Measurements from ENCODE around the gene PCCA.
"Not testable (repeated sequence)": the region's sequence is repeated elsewhere in the genome, so short reads cannot be mapped to it uniquely, and the experiment has no call there.

PCCA gene

DNA sequence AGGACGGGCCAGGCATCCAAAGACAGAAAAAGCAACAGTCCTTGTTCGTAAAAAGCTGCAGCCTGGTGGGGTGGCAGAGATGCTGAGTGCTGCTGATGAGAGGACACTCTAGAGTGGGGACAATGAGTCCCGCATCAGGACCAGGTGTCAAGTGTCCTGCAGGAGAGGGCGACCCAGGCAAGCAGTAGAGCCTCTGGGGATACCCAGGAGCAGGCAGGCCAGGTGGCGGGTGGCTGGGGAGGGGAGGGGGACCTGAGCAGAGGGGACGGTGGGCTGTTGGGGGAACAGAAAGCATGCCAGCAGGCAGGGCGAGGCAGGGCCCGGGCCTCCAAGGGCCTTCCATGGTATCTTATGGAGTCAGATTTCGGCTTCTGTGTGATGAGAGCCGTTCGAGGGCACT, 463.9 kb downstream of the PCCA start:
- no peak for DNase-seq

DNA sequence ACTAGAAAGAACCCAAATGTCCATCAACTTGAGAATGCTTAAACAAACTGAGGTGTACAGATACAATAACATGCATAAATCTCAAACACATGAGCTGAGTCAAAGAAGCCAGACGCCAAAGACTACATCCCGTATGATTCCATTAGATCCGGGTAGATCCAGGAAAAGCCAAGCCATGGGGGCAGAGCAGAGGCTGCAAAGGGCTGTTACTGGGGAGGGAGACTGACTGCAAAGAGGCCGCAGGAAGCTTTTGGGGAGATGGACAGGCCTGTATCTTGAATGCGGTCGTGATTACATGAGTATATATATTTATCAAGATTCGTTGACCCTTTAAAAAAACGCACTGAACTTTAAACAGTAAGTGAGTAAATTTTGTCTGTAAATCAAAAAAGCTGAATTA, 471.0 kb downstream of the PCCA start:
- DNase-seq, result no peak

DNA sequence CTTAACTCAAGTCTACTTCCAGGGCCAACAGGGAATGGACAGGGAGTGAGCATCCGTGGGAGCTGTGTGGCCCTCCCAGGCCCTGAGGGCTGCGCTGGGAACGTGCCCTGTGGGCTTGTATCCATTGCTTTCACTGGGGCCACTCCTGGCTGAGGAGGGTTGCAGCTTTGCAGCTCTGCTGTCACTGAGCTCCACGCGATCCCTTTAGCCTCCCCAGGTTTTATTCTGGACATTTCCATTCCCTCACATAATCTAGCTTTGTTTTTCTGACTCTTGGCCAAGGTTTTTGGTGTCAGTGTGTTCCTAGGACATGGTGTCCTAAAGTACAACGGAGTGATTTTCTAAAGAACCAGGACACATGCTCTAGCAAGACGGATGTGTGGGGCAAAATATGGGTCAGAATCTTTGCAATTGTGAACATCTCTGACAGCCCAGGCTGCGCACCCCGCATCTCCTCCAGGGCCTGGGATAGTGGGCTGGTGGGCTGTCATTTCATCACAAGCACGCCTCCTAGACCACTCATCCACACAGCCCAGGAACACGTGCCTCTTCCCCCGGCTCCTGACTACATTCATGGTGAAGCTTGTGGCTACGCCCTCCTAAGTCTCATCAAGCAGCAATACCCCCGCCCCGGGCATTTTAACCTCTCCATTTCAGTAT, 471.7 kb downstream of the PCCA start:
- DNase-seq, result no peak

DNA sequence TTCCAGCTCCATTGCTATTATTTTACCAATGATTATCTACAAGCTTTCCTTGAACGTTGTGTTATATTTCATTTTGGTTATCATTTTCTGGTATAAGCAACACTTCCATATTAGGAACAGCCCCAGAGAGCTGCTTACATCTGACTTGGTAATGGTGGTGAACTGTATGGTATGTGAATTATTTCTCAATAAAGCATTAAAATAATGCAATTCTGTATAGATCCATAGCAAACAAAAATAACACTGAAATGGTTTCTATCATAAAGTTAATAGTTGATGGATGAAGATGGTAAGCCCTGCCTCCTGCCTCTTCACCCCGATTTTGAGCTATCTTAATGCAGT, 472.2 kb downstream of the PCCA start:
- no peak for DNase-seq

DNA sequence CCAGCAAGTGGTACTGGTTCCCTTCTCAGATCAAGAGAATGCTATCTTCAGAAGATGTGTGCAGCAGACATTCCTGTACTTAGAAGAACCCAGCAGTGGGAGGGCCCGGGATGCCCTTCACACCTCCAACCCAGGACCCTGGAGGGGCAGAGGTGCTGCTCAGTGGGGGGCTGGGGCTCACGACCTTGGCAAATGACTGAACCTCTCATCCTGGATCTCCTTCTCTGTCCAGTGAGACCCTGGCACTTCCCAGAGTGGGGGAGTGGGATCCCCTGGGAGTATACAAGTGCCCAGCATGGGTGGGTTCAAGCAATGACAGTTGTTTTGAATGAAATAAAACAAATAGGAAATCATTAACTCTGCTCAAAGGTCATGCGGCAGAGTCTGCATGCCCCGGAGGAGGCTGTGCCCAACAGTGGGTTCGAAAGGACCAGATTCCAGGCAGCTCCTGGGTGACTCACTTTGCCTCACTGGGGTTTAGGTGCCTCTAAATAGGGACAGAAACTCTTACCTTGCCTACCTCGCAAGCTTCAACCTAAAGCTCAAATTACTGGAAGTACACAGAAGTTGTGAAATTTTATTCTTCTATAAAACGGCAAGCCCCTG, 472.8 kb downstream of the PCCA start:
- no peak for DNase-seq

DNA sequence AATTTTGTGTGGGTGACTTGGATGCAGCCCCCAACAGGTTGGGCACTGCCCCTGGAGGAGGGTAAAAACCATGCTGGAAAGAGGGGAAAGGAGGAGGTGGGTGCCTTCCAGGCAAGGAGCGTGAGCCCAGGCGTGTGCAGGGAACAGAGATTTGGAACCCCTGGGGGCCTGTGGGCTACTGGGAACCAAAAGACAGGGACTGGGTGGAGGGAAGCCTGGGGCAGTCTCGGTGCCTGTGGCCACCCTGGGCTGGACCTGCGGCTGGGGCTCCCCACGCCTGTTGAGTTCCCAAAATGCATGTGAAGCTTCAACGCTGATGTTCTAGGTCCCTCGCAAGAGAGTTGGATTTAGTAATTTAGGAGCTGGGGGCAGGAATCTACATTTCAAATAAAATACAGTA, 474.9 kb downstream of the PCCA start:
- DNase-seq, result no peak

DNA sequence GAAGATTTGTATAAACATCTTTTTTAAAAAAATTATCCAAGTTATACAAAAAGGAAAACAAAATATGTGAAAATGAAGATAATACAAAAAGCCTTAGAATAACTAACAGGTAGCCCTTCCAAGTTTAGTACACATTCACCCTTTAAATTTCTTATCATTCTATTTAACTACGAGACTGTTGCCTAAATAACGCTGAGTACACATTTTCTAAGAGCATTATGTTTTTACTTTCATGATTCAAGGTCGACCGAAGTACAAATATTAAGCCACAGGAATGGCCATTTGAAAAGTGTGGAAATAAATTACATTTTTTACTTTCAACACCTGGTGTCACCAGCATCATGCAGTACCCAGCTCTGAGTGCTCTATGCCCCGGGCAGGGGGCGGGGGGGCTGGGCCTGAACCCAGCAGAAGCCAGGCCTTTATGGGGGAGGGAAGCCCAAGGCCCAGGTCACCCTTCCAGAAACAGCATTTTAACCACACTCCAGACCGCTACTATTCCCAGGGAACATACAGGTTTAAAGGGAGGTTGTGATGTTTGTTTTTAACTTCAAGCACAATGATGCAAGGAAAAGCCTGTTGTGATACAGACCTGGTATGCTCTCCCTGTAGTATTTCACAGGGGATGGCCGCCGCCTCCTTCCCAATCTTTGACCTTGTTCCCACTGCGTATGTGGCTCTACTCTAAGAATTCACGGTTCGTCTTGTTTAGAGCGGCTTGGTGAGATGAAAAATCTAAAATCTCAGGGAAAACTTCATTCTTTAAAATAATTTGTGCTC, 475.7 kb downstream of the PCCA start:
- no peak for DNase-seq

DNA sequence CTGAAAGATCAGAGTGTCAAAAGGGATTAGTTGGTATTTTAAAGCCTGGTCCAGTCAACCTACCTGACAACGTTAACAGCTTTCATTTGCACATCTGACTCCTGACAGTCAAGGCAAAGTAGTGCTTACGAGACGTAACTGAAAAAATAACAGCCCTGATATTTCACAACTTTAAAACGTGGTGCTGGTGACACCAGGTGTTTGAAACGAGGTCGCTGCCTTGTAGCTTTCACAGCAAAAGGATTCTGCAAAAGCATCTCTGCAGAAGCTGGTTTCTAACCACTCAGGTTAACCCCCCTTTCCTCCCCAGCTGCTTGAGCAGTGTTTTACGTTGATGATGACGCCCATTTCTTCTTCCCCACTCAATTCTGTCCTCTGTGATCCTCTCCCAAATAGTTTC, 476.4 kb downstream of the PCCA start:
- DNase-seq, result no peak

DNA sequence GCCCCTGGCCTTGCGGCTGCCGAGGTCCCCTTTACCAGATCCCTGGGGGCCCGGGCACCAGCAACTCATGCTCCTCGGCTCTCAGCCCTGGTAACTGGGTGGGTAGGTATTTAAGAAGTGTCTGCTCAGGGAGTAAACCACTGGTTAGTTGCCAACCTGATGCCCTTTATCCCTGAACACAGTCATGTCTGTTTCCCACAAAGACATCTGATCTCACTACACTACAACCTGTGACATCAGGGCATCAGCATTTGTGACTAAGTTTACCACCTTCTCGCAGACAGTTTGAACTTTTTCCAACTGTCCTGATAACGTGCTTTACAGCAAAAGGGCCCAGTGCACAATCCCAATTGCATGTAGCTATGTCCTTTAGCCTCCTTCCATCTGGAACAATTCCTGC, 477.6 kb downstream of the PCCA start:
- DNase-seq, result no peak

DNA sequence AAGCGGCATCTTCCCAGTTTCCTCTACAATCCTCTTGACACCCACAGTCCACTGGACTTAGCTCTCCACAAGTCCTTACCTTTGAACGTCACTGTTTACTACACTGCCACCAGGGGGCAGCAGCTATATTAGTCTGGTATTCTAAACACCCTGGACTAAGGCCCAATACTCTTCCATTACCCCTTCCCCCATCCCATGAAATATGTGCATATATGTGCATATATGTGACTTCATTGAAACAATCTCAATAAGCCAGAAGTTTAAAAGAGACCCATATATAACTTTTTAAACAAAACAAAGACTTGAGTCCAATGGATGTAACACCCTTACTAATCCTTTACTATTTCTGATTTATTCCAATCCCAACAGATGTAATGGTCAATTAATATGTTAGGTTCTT, 484.2 kb downstream of the PCCA start:
- peak; percentile 73 to 75 for DNase-seq

DNA sequence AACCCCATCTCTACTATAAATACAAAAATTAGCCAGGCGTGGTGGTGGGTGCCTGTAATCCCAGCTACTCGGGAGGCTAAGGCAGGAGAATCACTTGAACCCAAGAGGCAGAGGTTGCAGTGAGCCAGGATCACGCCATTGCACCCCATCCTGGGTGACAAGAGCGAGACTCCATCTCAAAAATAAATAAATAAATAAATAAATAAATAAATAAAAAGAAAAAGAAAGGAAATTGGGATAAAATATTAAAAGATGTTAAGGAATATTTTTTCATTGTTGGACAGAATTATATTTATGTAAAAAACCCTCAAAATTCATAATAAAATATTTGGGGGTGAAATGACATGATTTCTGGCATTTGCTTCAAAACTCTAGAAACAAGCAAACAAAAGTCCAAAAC, 488.3 kb downstream of the PCCA start:
- not testable (repeated sequence) for DNase-seq
